ENCODE measurements around the gene C5orf63. TPM values are rescaled to one million over a fixed set of nuclear protein-coding genes. Genes with fewer than 3 reads are reported as not detected.
"Not testable (repeated sequence)": the region's sequence is repeated elsewhere in the genome, so short reads cannot be mapped to it uniquely, and the experiment has no call there.

C5orf63 gene
- total RNA-seq, 3 donors from 2014 or later = 2.4 to 5.6 (median 4.0) TPM

GRCh38 chr5:127006744-127007143 is 66.6 kb downstream of the C5orf63 start:
- intact Hi-C loops (cut with DNase I; ENCODE audit: low total_unique reads) = no loop called here
- Histone ChIP-seq H3K27me3 (no peaks in the 10 kb centered on the region), H3K9me3 (no peaks in the 10 kb centered on the region), H3K4me3 (no peak overlapping the region), H3K36me3 (no peaks in the 10 kb centered on the region), H3K4me1 (no peaks in the 10 kb centered on the region), H3K27ac (no peak overlapping the region)
- no peak for DNase-seq (ENCODE audit: low spot score in 2 of 2)
- TF ChIP-seq CTCF (IDR thresholded peaks at IDR 0.05) = no peak
- TF ChIP-seq POLR2A (IDR thresholded peaks at IDR 0.05) = no peak
- no peak for TF ChIP-seq POLR2AphosphoS5 (IDR thresholded peaks at IDR 0.05)

DNA sequence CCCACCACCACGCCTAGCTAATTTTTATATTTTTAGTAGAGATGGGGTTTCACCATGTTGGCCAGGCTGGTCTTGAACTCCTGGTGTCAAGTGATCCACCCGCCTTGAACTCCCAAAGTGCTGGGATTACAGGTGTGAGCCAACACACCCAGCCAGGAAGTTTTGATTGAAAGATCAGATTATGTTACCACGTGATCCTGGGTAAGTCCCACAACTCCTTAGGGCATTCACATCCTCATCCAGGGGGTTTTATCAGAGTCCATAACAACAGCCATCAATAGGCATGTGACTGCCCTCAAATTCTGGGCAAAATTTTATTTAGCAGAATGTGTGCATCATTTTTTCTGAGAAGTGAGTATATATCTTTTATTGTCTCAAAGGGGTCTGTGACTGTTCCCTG is 68.0 kb downstream of the C5orf63 start:
- H3K27me3 ChIP-seq; H3K27ac ChIP-seq; H3K4me1 ChIP-seq; intact Hi-C loops (cut with DNase I; ENCODE audit: low total_unique reads); H3K36me3 ChIP-seq; H3K4me3 ChIP-seq; DNase-seq (ENCODE audit: low spot score in 2 of 2); H3K9me3 ChIP-seq: not testable (repeated sequence)

- H3K9me3 ChIP-seq = no peaks in the 10 kb centered on the region
- no peak for DNase-seq (ENCODE audit: low spot score in 2 of 2)
- H3K27me3 ChIP-seq = no peaks in the 10 kb centered on the region
- H3K4me3 ChIP-seq = no peak overlapping the region
- no peaks in the 10 kb centered on the region for H3K4me1 ChIP-seq
- H3K27ac ChIP-seq = no peak overlapping the region
- no peak for TF ChIP-seq POLR2A (IDR thresholded peaks at IDR 0.05)
- no peak for TF ChIP-seq POLR2AphosphoS5 (IDR thresholded peaks at IDR 0.05)
- TF ChIP-seq CTCF (IDR thresholded peaks at IDR 0.05) = no peak
- H3K36me3 ChIP-seq = no peaks in the 10 kb centered on the region
- intact Hi-C loops (cut with DNase I; ENCODE audit: low total_unique reads) = no loop called here
These were observed 68.6 kb downstream of the C5orf63 start for GRCh38 chr5:127004721-127005120.

GRCh38 chr5:127003798-127004495 is 69.4 kb downstream of the C5orf63 start:
- Histone ChIP-seq H3K4me1 (no peaks in the 10 kb centered on the region), H3K36me3 (no peaks in the 10 kb centered on the region), H3K27ac (no peak overlapping the region), H3K27me3 (no peaks in the 10 kb centered on the region), H3K9me3 (no peaks in the 10 kb centered on the region), H3K4me3 (no peak overlapping the region)
- intact Hi-C loops (cut with DNase I; ENCODE audit: low total_unique reads) = no loop called here
- TF ChIP-seq POLR2A (IDR thresholded peaks at IDR 0.05) = no peak
- TF ChIP-seq POLR2AphosphoS5 (IDR thresholded peaks at IDR 0.05) = no peak
- no peak for TF ChIP-seq CTCF (IDR thresholded peaks at IDR 0.05)
- no peak for DNase-seq (ENCODE audit: low spot score in 2 of 2)

DNA sequence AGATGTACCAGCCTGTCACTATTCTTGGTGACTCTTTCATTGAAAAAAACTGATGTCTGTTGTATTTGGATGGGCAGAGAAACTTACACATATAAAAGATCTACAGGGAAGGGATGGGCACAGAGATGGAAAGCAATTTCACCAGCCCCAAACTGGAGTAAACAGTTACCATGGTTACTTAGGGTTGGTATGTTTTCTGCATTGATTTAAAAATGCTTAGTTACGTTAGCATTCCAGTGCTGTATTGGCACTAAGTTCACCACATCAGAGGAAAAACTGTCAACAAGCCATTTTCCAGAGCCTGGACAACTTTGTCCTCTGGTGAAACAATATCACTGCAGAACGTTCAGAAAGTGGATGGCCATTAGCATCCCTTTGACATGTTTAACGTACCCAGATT is 70.9 kb downstream of the C5orf63 start:
- no peaks in the 10 kb centered on the region for H3K27me3 ChIP-seq

More for the DNA sequence above, 70.9 kb downstream of the C5orf63 start:
- intact Hi-C loops (cut with DNase I; ENCODE audit: low total_unique reads) = no loop called here
- Histone ChIP-seq H3K4me1 (no peaks in the 10 kb centered on the region), H3K36me3 (no peaks in the 10 kb centered on the region), H3K27ac (no peak overlapping the region), H3K9me3 (no peaks in the 10 kb centered on the region), H3K4me3 (no peak overlapping the region)
- TF ChIP-seq POLR2AphosphoS5 (IDR thresholded peaks at IDR 0.05) = no peak
- TF ChIP-seq CTCF (IDR thresholded peaks at IDR 0.05) = no peak
- no peak for TF ChIP-seq POLR2A (IDR thresholded peaks at IDR 0.05)
- no peak for DNase-seq (ENCODE audit: low spot score in 2 of 2)

Measured in breast epithelium (tissue), 4 donors.